ENCODE measurements around the gene SIGLEC1.

The SIGLEC1 gene

GRCh38 chr20:3701061-3701998 is 11.1 kb downstream of the SIGLEC1 start:
- DNase-seq (ENCODE audit: low read depth): no peak

- DNase-seq (ENCODE audit: low read depth): no peak
Observed at GRCh38 chr20:3699037-3699436, 13.4 kb downstream of the SIGLEC1 start.

GRCh38 chr20:3698591-3699001 is 13.8 kb downstream of the SIGLEC1 start:
- no peak for DNase-seq (ENCODE audit: low read depth)

GRCh38 chr20:3697588-3698305 is 14.7 kb downstream of the SIGLEC1 start:
- DNase-seq (ENCODE audit: low read depth): no peak

- DNase-seq (ENCODE audit: low read depth): no peak
Observed at GRCh38 chr20:3696745-3697587, 15.4 kb downstream of the SIGLEC1 start.

GRCh38 chr20:3696200-3696599 is 16.2 kb downstream of the SIGLEC1 start:
- peak; percentile 11 for DNase-seq (ENCODE audit: low read depth)

GRCh38 chr20:3694864-3695263 is 17.5 kb downstream of the SIGLEC1 start:
- no peak for DNase-seq (ENCODE audit: low read depth)

GRCh38 chr20:3693376-3693775 is 19.0 kb downstream of the SIGLEC1 start:
- DNase-seq (ENCODE audit: low read depth): no peak

GRCh38 chr20:3692706-3693294 is 19.6 kb downstream of the SIGLEC1 start:
- DNase-seq (ENCODE audit: low read depth): no peak

GRCh38 chr20:3691897-3692296 is 20.5 kb downstream of the SIGLEC1 start:
- DNase-seq (ENCODE audit: low read depth): no peak

GRCh38 chr20:3691306-3691705 is 21.1 kb downstream of the SIGLEC1 start:
- no peak for DNase-seq (ENCODE audit: low read depth)

GRCh38 chr20:3690413-3690812 is 22.0 kb downstream of the SIGLEC1 start:
- DNase-seq (ENCODE audit: low read depth): no peak

- no peak for DNase-seq (ENCODE audit: low read depth)
Observed at GRCh38 chr20:3689978-3690377, 22.4 kb downstream of the SIGLEC1 start.

GRCh38 chr20:3687655-3688054 is 24.7 kb downstream of the SIGLEC1 start:
- peak; percentile 54 for DNase-seq (ENCODE audit: low read depth)

- DNase-seq (ENCODE audit: low read depth): peak; percentile 79
Observed at GRCh38 chr20:3686867-3687321, 25.5 kb downstream of the SIGLEC1 start.

- DNase-seq (ENCODE audit: low read depth): no peak
Observed at GRCh38 chr20:3686421-3686820, 26.0 kb downstream of the SIGLEC1 start.

- no peak for DNase-seq (ENCODE audit: low read depth)
Observed at GRCh38 chr20:3685341-3685740, 27.1 kb downstream of the SIGLEC1 start.

GRCh38 chr20:3681931-3682781 is 30.2 kb downstream of the SIGLEC1 start, which contains the start of gene ADAM33:
Gene ADAM33 (minus strand): TSS chr20:3682010. CDS start chr20:3682004, 6 bp downstream.
- no peak for DNase-seq (ENCODE audit: low read depth)

GRCh38 chr20:3681352-3681930 is 31.0 kb downstream of the SIGLEC1 start:
- DNase-seq (ENCODE audit: low read depth): no peak

GRCh38 chr20:3680701-3681351 is 31.6 kb downstream of the SIGLEC1 start:
- no peak for DNase-seq (ENCODE audit: low read depth)

Data from iris pigment epithelial cell (primary cell).